HCT116 (cell line): ENCODE results near the gene SUSD6.

Source experiments
- CBX3 ChIP-seq: IDR thresholded peaks from 2 replicates; pipeline ENCODE4 v1.6.1; 2012; ENCODE audit warnings: low read depth
- CEBPB ChIP-seq: IDR thresholded peaks from 2 replicates; pipeline ENCODE4 v1.6.1; 2012; ENCODE audit warnings: low read depth
- ELF1 ChIP-seq: IDR thresholded peaks from 2 replicates; pipeline ENCODE4 v1.6.1; 2012; ENCODE audit warnings: low read depth, borderline replicate concordance
- EZH2 ChIP-seq: fragments of 200-600 bp; sonication (generic); IDR thresholded peaks from 2 replicates; pipeline ENCODE4 v1.6.1; 2017; ENCODE audit warnings: antibody characterized with exemption, mixed run types
- POLR2A ChIP-seq: IDR thresholded peaks from 2 replicates; pipeline ENCODE4 v1.7.0; 2011; ENCODE audit warnings: borderline replicate concordance; ENCODE audit not compliant: insufficient read depth, insufficient read length; ENCODE audit errors: extremely low read depth
- POLR2AphosphoS5 ChIP-seq: IDR thresholded peaks from 2 replicates; pipeline ENCODE4 v1.6.1; 2011; ENCODE audit warnings: mild to moderate bottlenecking, low read depth, low read length, moderate library complexity
- RAD21 ChIP-seq: IDR thresholded peaks from 2 replicates; pipeline ENCODE4 v1.6.1; 2012; ENCODE audit warnings: low read depth, mild to moderate bottlenecking
- SRF ChIP-seq: IDR thresholded peaks from 2 replicates; pipeline ENCODE4 v1.6.1; 2012; ENCODE audit warnings: low read depth
- TCF7L2 ChIP-seq: IDR thresholded peaks from 2 replicates; pipeline ENCODE4 v1.7.0; 2011; ENCODE audit warnings: borderline replicate concordance, inconsistent platforms; ENCODE audit not compliant: insufficient read depth, insufficient read length; ENCODE audit errors: extremely low read depth
- ZFX ChIP-seq: fragments of 450-650 bp; IDR thresholded peaks from 2 replicates; pipeline ENCODE4 v1.6.1; 2017
- ZNF274 ChIP-seq: fragments of 200-500 bp; sonication (Bioruptor generic); IDR thresholded peaks from 2 replicates; pipeline ENCODE4 v1.6.1; 2014; ENCODE audit warnings: mild to moderate bottlenecking, low read depth, low read length, inconsistent platforms
- TF ChIP-seq, protein P1 (sequence below), 3 experiments: fragments of 200-600 bp in 1 of 3; sonication (generic) in 1 of 3; IDR thresholded peaks in 2 of 3; conservative IDR thresholded peaks in 1 of 3; 2 replicates each; pipeline ENCODE4 v1.5.1; 2012 to 2017; ENCODE audit warnings: low read depth in 2 of 3, low read length in 2 of 3, antibody characterized with exemption in 1 of 3, borderline replicate concordance in 1 of 3, control low read depth in 1 of 3, mild to moderate bottlenecking in 1 of 3, mixed read lengths in 1 of 3, mixed run types in 1 of 3, moderate library complexity in 1 of 3; ENCODE audit not compliant: insufficient read depth in 1 of 3
- TF ChIP-seq, protein P2 (sequence below): IDR thresholded peaks from 2 replicates; pipeline ENCODE4 v1.6.1; 2012
- TF ChIP-seq, protein P3 (sequence below): IDR thresholded peaks from 2 replicates; pipeline ENCODE4 v1.6.1; 2012; ENCODE audit warnings: low read depth

DNA sequence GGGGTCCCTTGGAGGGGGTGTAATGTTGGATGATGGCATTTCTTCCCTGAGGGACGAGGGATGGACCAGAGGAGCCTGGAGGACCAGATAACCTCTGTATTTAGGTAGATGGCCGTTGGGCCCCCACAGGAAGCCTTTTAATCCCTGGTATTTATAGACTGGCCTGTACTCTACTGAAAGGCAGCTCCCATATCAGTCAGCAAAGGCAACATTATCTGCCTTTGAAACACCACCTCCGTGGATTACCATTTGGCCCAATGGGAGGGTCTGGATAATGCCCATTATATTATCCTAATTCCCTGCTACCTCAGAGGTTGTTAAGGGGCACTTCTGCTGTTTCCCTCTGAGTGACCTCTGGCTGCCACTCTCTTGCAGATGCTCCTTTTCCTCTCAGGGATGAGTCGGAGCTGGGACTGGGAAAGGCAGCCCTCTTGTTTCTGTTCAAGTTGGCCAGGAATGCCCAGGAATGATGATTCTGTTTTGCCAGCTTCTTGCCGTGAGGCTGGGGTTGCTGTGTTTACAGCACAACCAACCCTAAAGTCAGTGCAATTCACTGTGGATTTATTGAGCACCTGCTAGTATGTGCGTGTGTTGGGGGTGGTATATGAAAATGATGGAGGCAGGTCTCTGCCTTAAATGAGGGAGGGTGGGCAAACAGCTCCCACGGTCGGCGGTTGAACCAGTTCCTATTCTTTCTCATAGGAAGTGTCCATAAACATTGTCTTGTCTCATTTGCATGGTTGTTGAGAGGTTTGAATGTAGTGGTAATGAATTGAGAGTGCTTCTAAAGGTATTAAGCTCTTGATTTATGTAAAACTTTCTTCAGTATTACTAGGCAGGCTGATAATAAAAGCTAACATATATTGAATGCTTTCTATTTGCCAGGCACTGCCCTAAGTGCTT lies 18.1 kb downstream of the SUSD6 start:
- TF ChIP-seq, protein P1, sequence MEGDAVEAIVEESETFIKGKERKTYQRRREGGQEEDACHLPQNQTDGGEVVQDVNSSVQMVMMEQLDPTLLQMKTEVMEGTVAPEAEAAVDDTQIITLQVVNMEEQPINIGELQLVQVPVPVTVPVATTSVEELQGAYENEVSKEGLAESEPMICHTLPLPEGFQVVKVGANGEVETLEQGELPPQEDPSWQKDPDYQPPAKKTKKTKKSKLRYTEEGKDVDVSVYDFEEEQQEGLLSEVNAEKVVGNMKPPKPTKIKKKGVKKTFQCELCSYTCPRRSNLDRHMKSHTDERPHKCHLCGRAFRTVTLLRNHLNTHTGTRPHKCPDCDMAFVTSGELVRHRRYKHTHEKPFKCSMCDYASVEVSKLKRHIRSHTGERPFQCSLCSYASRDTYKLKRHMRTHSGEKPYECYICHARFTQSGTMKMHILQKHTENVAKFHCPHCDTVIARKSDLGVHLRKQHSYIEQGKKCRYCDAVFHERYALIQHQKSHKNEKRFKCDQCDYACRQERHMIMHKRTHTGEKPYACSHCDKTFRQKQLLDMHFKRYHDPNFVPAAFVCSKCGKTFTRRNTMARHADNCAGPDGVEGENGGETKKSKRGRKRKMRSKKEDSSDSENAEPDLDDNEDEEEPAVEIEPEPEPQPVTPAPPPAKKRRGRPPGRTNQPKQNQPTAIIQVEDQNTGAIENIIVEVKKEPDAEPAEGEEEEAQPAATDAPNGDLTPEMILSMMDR (IDR thresholded peaks at IDR 0.05 in 2 of 3, conservative IDR thresholded peaks at IDR 0.05 in 1 of 3; ENCODE audit: borderline replicate concordance in 1 of 3, insufficient read depth in 1 of 3, low read depth in 2 of 3, low read length in 2 of 3): no peak
- no peak for TF ChIP-seq POLR2A
- TF ChIP-seq, protein P2, sequence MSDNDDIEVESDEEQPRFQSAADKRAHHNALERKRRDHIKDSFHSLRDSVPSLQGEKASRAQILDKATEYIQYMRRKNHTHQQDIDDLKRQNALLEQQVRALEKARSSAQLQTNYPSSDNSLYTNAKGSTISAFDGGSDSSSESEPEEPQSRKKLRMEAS: no peak
- no peak for TF ChIP-seq RAD21
- no peak for TF ChIP-seq EZH2
- TF ChIP-seq ZNF274: no peak
- TF ChIP-seq POLR2AphosphoS5: no peak
- no peak for TF ChIP-seq SRF
- TF ChIP-seq, protein P3, sequence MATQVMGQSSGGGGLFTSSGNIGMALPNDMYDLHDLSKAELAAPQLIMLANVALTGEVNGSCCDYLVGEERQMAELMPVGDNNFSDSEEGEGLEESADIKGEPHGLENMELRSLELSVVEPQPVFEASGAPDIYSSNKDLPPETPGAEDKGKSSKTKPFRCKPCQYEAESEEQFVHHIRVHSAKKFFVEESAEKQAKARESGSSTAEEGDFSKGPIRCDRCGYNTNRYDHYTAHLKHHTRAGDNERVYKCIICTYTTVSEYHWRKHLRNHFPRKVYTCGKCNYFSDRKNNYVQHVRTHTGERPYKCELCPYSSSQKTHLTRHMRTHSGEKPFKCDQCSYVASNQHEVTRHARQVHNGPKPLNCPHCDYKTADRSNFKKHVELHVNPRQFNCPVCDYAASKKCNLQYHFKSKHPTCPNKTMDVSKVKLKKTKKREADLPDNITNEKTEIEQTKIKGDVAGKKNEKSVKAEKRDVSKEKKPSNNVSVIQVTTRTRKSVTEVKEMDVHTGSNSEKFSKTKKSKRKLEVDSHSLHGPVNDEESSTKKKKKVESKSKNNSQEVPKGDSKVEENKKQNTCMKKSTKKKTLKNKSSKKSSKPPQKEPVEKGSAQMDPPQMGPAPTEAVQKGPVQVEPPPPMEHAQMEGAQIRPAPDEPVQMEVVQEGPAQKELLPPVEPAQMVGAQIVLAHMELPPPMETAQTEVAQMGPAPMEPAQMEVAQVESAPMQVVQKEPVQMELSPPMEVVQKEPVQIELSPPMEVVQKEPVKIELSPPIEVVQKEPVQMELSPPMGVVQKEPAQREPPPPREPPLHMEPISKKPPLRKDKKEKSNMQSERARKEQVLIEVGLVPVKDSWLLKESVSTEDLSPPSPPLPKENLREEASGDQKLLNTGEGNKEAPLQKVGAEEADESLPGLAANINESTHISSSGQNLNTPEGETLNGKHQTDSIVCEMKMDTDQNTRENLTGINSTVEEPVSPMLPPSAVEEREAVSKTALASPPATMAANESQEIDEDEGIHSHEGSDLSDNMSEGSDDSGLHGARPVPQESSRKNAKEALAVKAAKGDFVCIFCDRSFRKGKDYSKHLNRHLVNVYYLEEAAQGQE: no peak
- no peak for TF ChIP-seq CEBPB
- no peak for TF ChIP-seq CBX3
- TF ChIP-seq ELF1: no peak
- TF ChIP-seq TCF7L2: no peak
- no peak for TF ChIP-seq ZFX
